Measurements from ENCODE around the gene EYS.

GRCh38 chr6:64717281-64717680 is 989.7 kb downstream of the EYS start:
- TF ChIP-seq CTCF (IDR thresholded peaks at IDR 0.05; ENCODE audit: low read depth, low read length, poor library complexity, severe bottlenecking) (no peak), EZH2phosphoT487 (IDR thresholded peaks at IDR 0.05; ENCODE audit: borderline replicate concordance, low read length) (no peak)
